B cell (primary cell): ENCODE results near the gene LSM14A.

Experiments used
- CTCF ChIP-seq: fragments of 200-600 bp; IDR thresholded peaks from one replicate; pipeline ENCODE4 v1.8.0; 2022; ENCODE audit warnings: antibody characterized with exemption, mild to moderate bottlenecking
- EZH2 ChIP-seq: IDR thresholded peaks from 2 replicates; pipeline ENCODE4 v1.6.1; 2012; ENCODE audit warnings: borderline replicate concordance, low read depth, mild to moderate bottlenecking, moderate library complexity, low read length; ENCODE audit not compliant: insufficient read depth, poor library complexity, severe bottlenecking

GRCh38 chr19:34257559-34257924 is 85.2 kb downstream of the LSM14A start:
- TF ChIP-seq CTCF (no peak), EZH2 (no peak)
